Urinary bladder (tissue), 4 donors: ENCODE data around the gene UGT1A6. TPM values are rescaled to one million over a fixed set of nuclear protein-coding genes. Genes with fewer than 3 reads are reported as not detected.

Source experiments
- DNase-seq: peaks from one replicate; pipeline ENCODE4 v3.0.0-alpha.2; 2015; ENCODE audit errors: extremely low spot score
- H3K27ac ChIP-seq: one replicate; pipeline ENCODE4 v1.5.1; 2013; ENCODE audit warnings: low read depth, mild to moderate bottlenecking, moderate library complexity
- H3K36me3 ChIP-seq: one replicate; pipeline ENCODE4 v1.6.1; 2013; ENCODE audit warnings: mild to moderate bottlenecking, moderate library complexity; ENCODE audit not compliant: insufficient read depth
- H3K4me1 ChIP-seq: one replicate; pipeline ENCODE4 v1.6.1; 2013; ENCODE audit warnings: mild to moderate bottlenecking, moderate library complexity; ENCODE audit not compliant: insufficient read depth
- H3K4me3 ChIP-seq: one replicate; pipeline ENCODE4 v1.5.1; 2013; ENCODE audit warnings: low read depth, low read length
- WGBS: extraction: QIAGEN DNeasy Blood & Tissue Kit; methylation state at CpG from one replicate; pipeline ENCODE4 v1.1.7; 2013; 5-methylcytosine and 5-hydroxymethylcytosine counted together
- polyA plus RNA-seq: library from polyadenylated mRNA; stranded (reverse); fragments of 200-250 nt; gene quantifications from one replicate; pipeline ENCODE4 v1.2.3, GENCODE V29; 2013
- total RNA-seq: library from RNA; depleted of rRNA; stranded (reverse); fragments of >200 nt; gene quantifications from one replicate; pipeline ENCODE4 v1.2.3, GENCODE V29; 2014
- donor health status: healthy with polysubstance abuse.
- donor health status: healthy.

UGT1A6 gene
- total and polyA plus RNA-seq, 2 donors: 17.6 to 19.9 TPM

GRCh38 chr2:233775414-233775813 lies 82.7 kb downstream of the UGT1A6 start:
- no peak for DNase-seq
- Histone ChIP-seq H3K27ac (no peak overlapping the region), H3K36me3 (no peaks in the 10 kb centered on the region), H3K4me3 (no peak overlapping the region), H3K4me1 (no peaks in the 10 kb centered on the region)
- 91% methylated on average over 6 of the region's 6 CpGs for whole genome bisulfite sequencing

- Histone ChIP-seq H3K4me1 (no peaks in the 10 kb centered on the region), H3K4me3 (no peak within 1 kb of the TSS), H3K27ac (no peak within 1 kb of the TSS), H3K36me3 (no peaks in the 10 kb centered on the region)
- no peak for DNase-seq
- 85% methylated on average over 2 of the region's 2 CpGs for WGBS
Measured at GRCh38 chr2:233778030-233778429, 85.3 kb downstream of the UGT1A6 start, which contains the start of gene MROH2A. Gene MROH2A, plus strand, starts transcription at chr2:233778330. Its CDS starts 1,029 bp downstream, at chr2:233779359.

GRCh38 chr2:233779722-233780121 lies 87.0 kb downstream of the UGT1A6 start:
- Histone ChIP-seq H3K4me3 (no peak overlapping the region), H3K36me3 (no peaks in the 10 kb centered on the region), H3K4me1 (no peaks in the 10 kb centered on the region), H3K27ac (no peak overlapping the region)
- 92% methylated on average over 4 of the region's 4 CpGs for WGBS
- no peak for DNase-seq

GRCh38 chr2:233780771-233781170 lies 88.1 kb downstream of the UGT1A6 start:
- Histone ChIP-seq H3K4me3 (no peak overlapping the region), H3K4me1 (no peaks in the 10 kb centered on the region), H3K36me3 (no peaks in the 10 kb centered on the region), H3K27ac (no peak overlapping the region)
- DNase-seq: no peak
- 89% methylated on average over 4 of the region's 4 CpGs for WGBS

- Histone ChIP-seq H3K4me1 (no peaks in the 10 kb centered on the region), H3K27ac (no peak overlapping the region), H3K36me3 (no peaks in the 10 kb centered on the region), H3K4me3 (no peak overlapping the region)
- WGBS: 87% methylated on average over 7 of the region's 7 CpGs
- DNase-seq: no peak
Measured at GRCh38 chr2:233789554-233789953, 96.9 kb downstream of the UGT1A6 start.

GRCh38 chr2:233791151-233791882 lies 98.6 kb downstream of the UGT1A6 start:
- Histone ChIP-seq H3K4me3 (no peak overlapping the region), H3K27ac (no peak overlapping the region), H3K36me3 (no peaks in the 10 kb centered on the region), H3K4me1 (no peaks in the 10 kb centered on the region)
- no peak for DNase-seq
- 79% methylated on average over 18 of the region's 18 CpGs for WGBS

GRCh38 chr2:233791883-233792329 lies 99.2 kb downstream of the UGT1A6 start:
- Histone ChIP-seq H3K4me1 (no peaks in the 10 kb centered on the region), H3K27ac (no peak overlapping the region), H3K36me3 (no peaks in the 10 kb centered on the region), H3K4me3 (no peak overlapping the region)
- DNase-seq: no peak
- 71% methylated on average over 9 of the region's 9 CpGs for WGBS

- Histone ChIP-seq H3K4me1 (no peaks in the 10 kb centered on the region), H3K4me3 (no peak overlapping the region), H3K36me3 (no peaks in the 10 kb centered on the region), H3K27ac (no peak overlapping the region)
- no peak for DNase-seq
- WGBS: 91% methylated on average over 7 of the region's 7 CpGs
Measured at GRCh38 chr2:233792720-233793119, 100.0 kb downstream of the UGT1A6 start.

GRCh38 chr2:233793465-233794127 lies 100.9 kb downstream of the UGT1A6 start:
- Histone ChIP-seq H3K4me3 (no peak overlapping the region), H3K27ac (no peak overlapping the region), H3K4me1 (no peaks in the 10 kb centered on the region), H3K36me3 (no peaks in the 10 kb centered on the region)
- 78% methylated on average over 18 of the region's 18 CpGs for WGBS
- DNase-seq: no peak

- no peak for DNase-seq
- no peak overlapping the region for H3K4me3 ChIP-seq
- H3K36me3 ChIP-seq: no peaks in the 10 kb centered on the region
- no peak overlapping the region for H3K27ac ChIP-seq
- H3K4me1 ChIP-seq: no peaks in the 10 kb centered on the region
- 77% methylated on average over 17 of the region's 17 CpGs for WGBS
Measured at GRCh38 chr2:233794128-233794658, 101.5 kb downstream of the UGT1A6 start.

- WGBS: 91% methylated on average over 13 of the region's 13 CpGs
- Histone ChIP-seq H3K4me1 (no peaks in the 10 kb centered on the region), H3K4me3 (no peak overlapping the region), H3K27ac (no peak overlapping the region), H3K36me3 (no peaks in the 10 kb centered on the region)
- no peak for DNase-seq
Measured at GRCh38 chr2:233795735-233796171, 103.1 kb downstream of the UGT1A6 start.

- no peak overlapping the region for H3K27ac ChIP-seq
- 84% methylated on average over 9 of the region's 9 CpGs for WGBS
- H3K4me3 ChIP-seq: no peak overlapping the region
- H3K36me3 ChIP-seq: no peaks in the 10 kb centered on the region
- DNase-seq: no peak
- no peaks in the 10 kb centered on the region for H3K4me1 ChIP-seq
Measured at GRCh38 chr2:233796254-233796653, 103.6 kb downstream of the UGT1A6 start.

- H3K36me3 ChIP-seq: no peaks in the 10 kb centered on the region
- H3K27ac ChIP-seq: no peak overlapping the region
- H3K4me1 ChIP-seq: no peaks in the 10 kb centered on the region
- WGBS: 81% methylated on average over 14 of the region's 14 CpGs
- no peak for DNase-seq
- H3K4me3 ChIP-seq: no peak overlapping the region
Measured at GRCh38 chr2:233798335-233799086, 105.8 kb downstream of the UGT1A6 start.
